HG03520 (cell line): Measurements from ENCODE around the gene WDR91.
A peak's percentile ranks its signal among the peaks of the same experiment; 100 is the strongest.
"Not testable (repeated sequence)": the region's sequence is repeated elsewhere in the genome, so short reads cannot be mapped to it uniquely, and the experiment has no call there.

Experiments
- ATAC-seq: cut with Tn5 transposase; IDR thresholded peaks from one replicate; pipeline ENCODE4 v1.9.1; 2021; ENCODE audit warnings: mild to moderate bottlenecking, moderate library complexity; ENCODE audit not compliant: unreplicated experiment

Gene WDR91

DNA sequence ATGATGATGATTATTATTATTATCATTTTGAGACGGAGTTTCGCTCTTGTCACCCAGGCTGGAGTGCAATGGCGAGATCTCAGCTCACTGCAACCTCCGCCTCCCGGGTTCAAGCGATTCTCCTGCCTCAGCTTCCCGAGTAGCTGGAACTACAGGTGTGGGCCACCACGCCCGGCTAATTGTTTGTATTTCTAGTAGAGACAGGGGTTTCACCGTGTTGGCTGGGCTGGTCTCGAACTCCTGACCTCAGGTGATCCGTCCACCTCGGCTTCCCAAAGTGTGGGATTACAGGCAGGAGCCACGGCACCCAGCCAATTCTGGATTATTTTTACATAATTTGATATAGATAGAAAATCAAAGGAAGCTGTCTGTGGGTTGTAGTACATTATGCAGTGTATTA is 22.8 kb upstream of the WDR91 start:
- ATAC-seq, result not testable (repeated sequence)

DNA sequence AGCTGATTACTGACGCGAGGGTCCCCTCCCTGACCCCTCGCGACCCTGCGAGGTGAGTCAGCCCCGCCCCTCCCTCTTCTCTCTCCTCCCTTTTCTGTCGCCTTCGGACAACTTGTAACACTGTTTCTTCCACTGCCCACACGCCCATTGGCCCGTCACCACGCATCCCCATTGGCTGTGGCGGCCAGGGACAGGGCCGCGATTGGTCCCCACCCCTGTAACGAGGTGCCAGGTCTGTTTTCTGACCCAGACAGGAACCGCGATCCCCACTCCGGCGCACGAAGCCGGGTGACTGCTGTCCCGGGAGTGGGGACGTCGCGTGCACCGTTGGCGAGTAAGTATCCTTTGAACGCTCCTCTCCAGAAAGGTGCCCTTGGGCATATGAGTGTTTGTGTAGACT is 22.2 kb upstream of the WDR91 start, which contains the start of gene STRA8:
STRA8 (plus strand) TSS at position 269 of the 400 bp plus-strand sequence. CDS start 6,687 bp downstream, outside the sequence.
- no peak for ATAC-seq

DNA sequence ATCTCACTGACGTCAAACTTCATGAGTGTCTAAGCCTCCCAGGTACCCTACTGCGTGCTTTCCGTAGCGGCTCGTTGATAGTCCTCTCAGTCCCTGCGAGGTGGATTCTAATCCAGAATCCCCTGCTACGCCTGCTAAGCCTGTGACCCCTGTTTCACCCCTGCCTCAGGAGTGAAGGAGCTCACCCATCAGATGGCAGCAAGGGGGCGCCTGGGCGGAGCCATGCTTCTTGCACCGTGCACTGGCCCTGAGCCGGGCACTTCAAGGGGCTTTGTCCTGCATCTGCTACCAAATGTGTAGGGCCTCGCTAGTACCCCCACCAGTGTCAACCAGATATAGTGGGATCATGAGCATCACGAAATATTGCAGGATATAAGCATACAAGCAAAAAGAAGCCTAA is 21.4 kb upstream of the WDR91 start:
- ATAC-seq, result no peak

DNA sequence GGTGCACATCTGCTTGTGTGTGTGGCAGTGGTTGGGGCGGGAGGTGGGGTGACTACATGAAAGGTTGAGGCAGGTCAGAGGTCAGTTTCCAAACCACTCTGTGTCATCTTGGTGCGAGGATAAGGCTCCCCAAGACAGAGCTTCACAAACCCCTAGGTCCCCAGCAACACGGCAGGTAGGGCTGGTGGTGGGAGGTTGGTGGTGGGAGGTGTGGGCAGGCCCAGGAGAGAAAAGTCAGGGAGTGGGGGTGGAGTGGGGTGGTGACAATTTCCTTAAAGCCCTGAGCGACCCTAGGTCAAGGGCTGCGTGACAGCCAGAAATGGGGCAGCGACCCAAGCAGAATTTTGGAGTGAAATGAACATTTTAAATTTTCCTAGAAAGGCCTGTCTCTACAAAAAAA is 20.8 kb upstream of the WDR91 start:
- ATAC-seq, result no peak

DNA sequence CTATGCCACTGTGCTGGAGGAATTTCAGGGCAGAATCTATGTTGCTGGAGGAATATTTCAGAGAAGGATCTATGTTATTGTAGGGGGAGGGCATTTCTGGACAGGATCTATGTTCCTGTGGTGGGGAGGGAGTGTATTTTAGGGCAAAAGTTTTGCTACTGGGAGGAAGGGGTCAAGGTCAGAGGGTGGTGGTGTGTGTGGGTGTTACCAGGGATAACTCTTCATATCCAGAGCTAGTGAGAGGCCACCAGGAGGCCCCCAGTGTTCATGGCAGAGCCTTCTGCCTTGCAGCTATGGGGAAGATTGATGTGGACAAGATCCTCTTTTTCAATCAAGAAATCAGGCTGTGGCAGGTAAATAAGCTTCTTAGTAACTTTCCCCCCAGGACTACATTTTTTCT is 20.4 kb upstream of the WDR91 start:
- ATAC-seq, result no peak

DNA sequence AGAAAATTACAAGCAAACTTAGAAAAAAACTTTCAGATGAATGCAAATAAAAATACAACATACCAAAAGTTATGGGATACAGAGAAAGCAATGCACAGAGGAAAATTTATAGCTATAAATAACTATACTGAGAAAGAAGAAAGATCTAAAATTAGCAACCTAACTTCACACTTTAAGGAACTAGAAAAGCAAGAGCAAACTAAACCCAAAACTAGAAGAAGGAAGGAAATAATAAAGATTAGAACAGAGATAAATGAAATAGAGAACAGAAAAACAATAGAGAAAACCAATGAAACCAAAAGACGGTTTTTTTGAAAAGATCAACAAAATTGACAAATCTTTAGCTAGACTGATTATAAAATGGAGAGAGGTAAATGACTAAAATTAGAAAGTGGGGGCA is 12.7 kb upstream of the WDR91 start:
- ATAC-seq, result no peak

DNA sequence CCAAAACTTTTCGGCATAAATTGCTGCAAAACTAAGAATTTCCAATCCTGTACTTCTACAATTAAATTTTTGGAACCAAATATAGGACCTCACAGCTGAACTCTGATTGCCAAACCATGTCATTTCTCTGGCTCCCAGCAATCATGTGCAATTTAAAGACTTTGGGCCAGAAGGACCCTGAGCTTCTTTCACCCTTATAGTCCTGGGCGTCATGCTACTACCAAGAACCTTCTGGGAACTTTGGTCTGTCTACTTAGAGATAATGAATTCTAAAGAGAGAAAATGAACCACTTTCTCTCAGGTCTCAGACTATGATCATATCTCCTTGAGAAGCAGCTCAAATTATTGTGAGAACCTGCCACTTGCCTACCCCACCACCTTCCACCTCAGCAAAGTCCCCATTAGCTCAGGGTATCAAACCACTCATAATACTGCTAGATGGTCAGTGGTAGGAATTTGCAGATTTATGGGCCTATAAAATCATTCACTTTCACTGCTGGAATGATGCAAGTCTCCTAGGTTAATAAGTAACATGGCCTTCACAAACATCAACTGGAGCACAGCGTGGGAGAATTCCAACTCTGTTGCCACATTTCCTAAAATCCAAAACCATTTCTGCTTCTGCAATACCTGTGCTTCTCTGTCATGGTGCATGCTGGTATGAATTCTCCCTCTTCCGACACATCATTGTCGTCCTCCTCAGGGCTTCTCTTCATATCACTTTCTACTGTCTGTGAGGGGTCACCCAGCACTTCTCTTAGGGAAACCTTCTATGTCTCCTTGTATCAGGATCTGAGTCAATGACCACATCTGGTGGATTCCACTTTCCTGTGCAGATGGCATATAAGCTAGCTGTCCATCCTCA is 6.6 kb upstream of the WDR91 start:
- ATAC-seq, result no peak

DNA sequence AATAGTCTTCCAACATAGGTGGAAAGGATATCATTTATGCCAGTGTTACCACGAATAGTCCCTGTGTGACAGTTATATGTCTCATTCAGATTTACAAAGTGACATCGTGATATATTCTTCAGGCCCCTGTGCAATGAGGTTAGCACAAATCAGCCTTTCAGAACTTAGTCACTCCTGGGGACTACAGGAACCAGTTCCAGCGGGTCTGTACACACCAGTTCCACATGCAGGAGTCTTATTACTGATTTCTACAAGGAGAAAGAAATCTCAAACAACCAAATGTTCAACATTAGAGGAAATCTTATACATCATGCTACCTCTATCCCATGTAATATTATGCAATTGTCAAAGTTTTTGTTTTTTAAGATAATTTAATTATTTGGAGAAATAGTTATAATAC is 4.4 kb upstream of the WDR91 start:
- ATAC-seq, result no peak

DNA sequence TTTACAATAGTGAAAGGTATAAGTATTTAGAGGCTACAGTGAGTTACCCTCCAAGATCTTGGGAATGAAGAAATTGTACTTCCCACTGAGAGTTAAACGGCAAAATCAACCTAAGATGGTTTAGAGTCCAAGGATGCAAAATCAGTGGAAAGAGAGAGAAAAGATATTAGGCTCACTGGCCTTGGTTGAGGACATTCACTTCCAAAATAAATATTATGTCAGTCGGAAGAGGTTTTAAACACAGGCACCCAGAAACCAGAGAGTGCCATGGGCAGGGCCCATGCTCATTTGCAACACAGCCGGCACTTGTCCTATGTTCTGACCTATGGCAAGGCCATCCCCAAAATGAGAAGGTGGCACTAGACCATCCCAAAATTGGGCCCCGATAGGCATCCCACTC is 3.9 kb upstream of the WDR91 start:
- no peak for ATAC-seq

DNA sequence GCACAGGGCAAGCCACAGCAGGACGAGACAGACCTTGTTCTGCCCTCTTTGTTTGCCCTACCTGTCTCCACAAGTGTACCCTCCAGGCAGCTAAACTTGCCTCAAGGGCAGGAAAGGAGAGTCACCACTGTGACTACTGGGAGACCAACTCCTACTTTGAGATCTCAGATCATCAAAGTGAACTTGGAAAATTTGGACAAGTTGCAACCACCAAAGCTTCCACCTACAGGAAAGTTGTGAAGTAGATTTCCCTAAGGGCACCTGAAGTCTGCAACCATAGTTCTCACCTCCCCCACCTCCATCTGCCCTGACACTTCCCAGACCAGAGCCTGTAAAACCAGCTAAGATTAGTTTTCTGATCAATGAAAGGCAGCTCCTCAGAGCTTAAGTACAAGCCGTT is 2.5 kb upstream of the WDR91 start:
- no peak for ATAC-seq

DNA sequence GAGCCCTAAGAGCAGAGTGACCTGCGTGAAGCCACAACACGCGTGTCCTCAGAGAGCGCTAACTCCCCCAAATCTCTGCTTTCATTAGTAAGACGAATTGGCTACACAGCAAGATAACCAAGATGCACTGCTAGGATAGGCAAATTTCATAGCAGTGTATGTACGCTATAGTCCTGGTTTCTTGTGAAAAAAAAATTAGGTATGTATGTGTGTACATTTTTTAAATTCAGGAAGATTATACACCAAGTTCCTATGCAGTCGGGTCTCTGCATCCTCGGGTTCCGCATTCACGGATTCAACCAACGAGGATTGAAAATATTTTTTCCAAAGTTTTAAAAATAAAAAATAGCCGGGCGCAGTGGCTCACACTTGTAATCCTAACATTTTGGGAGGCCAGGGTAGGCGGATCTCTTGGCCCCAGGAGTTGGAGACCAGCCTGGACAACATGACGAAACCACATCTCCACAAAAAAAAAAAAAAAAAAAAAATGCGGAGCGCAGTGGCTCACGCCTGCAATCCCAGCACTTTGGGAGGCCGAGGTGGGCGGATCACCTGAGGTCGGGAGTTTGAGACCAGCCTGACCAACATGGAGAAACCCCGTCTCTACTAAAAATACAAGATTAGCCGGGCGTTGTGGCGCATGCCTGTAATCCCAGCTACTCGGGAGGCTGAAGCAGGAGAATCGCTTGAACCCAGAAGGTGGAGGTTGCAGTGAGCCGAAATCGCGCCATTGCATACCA is 790 bp upstream of the WDR91 start:
- ATAC-seq, result not testable (repeated sequence)

DNA sequence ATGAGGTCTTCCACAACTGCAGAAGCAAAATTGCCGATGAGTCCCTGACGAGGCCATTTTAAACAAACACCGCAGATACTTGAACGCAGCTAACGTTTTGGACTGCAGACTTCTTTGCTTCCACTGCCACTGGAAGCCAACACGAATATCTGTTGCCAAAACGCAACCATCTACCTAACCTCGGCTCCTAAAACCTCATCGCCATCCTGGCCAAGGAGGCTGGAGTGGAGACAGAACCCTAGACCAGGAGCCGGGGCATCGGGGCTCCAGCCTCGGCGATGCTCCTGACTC is 493 bp downstream of the WDR91 start:
- no peak for ATAC-seq

DNA sequence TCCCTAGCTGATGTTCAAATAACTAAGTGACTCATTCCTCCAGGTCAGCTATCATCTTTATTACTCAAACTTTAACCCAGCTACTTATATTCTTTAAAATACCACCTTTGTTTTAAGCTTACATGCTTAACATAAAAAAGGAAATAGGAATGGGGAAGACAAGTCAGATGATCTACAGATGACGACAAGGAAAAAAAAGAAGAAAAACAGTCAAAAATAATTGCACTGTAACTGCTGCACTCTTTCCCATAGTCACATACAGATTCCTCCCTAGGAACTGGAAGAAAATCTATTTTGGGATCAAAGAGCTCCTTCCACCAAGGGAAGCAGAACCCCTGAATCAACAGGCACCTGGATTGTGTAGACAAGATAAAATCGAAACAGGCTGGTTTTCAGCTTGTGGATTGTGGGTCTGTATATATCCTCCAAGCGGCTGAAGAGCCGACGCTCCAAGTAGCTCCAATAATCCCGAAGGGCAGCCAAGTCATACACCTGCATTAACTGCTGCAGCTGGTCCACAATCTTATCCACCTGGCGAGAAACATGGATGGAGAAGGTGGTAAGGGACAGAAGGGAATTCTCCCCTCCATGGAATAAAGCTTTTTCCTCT is 2.0 kb downstream of the WDR91 start:
- ATAC-seq, result no peak

DNA sequence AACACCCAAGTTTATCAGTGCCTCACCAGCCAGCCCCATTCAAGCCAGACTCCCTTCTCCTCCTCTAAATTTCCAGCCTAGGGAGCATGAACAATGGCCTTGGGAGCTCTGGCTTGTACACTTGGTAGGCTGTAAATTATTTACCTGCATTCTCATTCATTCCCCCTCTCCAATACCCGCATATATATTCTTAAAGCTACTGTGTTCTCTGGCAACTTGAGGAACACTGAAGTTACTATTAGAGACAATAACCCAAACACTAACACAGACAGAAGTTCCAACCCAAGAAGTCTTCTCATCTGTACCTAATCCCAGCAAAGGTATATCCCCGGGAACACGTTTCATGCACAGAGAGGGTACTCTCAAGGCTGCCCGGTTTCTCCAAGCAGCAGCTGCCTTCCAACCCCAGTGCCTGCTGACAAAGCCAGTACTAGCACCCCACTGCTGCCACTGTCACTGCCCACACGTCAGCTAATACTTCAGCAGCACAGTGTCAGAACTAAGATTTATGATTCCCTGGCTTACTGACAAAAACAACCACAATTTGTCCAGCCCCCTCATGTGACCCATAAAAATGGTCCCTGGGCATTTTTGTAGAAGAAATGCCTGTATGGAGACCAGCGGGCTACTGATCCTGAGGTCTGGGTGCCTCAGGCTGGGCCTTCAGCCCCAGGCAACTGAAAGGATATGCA is 3.1 kb downstream of the WDR91 start:
- no peak for ATAC-seq

DNA sequence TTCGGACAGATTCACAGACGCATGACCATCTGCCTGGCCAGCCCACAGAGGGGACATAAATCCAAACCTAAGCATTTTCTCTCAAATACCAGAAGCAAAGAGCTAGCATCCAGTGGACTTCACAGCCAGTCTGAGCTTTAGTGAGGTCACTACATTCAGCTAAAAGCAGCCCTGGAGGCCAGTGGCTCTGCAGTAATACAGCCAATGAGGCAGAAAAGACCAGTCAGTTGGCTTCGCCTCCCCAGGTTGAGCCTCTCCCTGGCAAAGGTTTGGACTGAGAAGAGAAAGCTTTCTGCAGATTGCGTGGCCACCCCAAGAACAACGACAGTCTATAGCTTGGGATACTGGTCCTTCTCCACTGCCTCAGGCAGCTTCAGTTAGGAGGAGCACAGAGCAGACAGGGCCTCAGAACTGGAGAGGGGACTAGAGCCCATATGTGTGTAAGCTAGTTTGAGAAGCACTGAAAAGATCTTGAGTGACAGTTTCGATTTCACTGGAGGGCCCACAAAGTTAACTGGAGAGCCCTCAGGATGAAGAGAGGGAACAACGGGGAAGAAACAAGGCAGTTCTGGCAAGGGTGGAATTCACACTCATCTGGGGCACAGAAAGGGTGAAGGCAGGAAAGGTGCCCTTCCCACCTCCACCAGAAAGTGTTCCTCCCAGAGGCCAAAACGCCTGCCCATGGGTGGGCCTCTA is 3.8 kb downstream of the WDR91 start:
- no peak for ATAC-seq

DNA sequence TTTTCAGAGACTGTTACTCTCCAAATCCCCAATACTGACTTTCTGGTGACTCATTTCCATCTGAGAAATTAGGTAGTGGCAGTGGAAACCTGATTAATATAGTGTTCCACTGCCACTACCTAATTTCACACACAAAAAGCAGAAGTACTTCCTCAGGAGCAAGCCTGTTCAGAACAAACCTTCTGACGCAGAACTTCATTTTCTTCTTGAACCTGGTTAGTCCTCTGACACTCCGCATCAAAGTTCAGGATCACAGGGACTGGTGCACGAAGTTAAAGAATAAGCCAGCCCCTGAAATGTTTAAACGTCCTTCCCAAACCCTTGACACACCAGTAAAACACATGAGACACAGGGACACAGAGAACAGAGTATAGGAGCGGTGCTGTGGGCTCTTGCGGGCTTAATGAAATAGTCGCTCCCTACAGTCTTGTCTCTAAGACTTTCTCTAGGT is 4.4 kb downstream of the WDR91 start:
- peak; percentile 27 for ATAC-seq

DNA sequence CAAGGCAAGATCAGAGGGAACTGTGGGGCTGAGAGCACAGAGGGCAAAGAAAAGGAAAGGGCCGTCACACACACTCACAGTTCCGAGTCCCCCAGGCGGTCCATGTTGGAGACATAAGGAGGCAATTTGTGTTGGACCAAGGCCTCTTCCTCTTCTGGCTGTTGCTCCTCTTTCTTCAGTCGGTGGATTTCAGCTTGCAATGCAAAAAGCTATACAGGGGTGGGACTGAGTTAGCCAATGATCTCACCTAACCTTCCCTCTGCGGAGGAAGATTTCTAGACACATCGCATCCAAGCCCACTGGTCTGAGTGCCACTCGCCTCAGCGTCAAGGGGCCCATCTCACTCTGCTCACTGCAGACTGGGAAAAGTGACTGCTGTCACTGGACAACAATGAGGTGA is 5.5 kb downstream of the WDR91 start:
- ATAC-seq, result no peak

DNA sequence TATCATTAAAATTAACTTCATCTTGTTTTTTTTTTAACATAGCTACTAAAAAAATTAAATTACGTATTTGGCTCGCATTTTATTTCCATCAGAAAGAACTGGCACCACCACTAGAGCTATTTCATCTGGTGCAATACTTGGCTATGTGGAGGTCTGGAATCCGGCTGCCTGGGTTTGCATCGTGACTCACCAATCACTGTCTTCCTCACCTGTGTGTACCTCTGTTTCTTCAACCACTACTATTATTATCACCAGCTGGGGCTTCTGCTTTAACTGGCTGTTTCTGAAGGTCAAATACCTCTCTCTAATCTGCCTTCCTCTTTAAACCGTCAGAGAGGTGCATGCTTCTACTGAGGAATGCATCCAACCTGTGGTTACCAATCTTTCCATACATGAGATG is 6.5 kb downstream of the WDR91 start:
- no peak for ATAC-seq

DNA sequence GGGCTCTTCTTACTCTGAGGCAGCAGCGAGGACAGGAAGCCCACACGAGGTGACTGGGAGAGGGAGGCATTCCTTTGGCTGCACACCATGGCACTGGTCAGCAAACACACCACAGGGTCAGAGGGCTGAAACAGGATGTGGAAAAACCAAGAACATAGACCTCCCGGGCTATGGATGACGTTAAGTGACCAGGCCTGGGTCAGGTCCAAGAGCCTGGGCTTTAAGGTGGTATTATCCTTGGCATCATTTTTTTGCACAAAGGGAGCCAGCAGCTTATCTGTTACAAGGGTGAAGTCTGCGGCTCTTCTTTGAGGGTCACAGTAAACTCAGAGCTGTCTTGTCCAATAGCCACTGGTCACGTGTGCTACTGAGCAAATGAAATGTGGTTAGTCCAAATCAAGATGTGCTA is 7.0 kb downstream of the WDR91 start:
- no peak for ATAC-seq

DNA sequence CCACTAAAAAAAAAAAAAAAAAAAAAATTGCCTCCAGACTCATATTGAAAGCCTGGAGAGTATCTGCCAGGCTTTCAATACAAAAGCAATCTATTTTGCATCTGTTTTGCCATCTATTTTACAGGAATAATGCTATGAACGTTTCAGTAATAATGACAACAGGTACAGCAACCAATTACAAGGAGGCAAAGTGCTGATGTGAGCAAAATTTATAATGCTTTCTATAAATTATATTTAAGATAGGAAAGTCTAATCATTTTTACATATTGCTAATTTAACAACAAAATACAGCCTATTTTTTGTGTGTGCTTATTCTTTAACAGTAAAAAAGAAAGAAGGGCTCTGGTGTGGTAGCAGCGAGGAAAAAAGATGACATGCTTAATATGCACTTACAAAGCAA is 10.0 kb downstream of the WDR91 start:
- no peak for ATAC-seq

DNA sequence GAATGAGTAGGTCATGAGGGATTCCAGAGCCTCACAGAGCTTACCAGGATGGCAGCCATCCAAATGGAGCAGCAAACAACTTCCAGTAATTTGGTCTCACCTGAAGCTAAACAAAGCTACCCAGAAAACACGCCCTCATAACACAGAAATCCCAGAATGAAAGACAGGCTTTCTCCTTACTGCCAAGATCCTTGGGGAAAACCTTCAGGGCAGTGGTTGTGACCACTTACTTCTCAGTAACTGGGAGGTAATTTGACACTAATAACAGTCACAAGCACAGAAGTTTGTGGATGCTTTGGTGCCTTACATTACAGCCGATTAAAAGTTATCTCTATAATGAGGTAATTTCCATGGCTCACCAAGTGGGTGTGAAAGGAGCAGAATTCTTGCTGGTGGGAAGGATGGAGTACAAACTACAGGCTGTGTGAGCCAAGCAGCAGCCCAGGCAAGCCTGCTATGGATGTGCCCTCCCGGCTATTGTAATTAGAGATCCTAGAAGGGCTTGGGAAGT is 10.4 kb downstream of the WDR91 start:
- no peak for ATAC-seq
